Tibial nerve (tissue), 4 donors: Measurements from ENCODE around the gene IL11RA.

Source experiments
- CTCF ChIP-seq, 5 experiments: fragments of 200-600 bp in 3 of 5; fragments of 450-650 bp in 2 of 5; sonication (generic) in 3 of 5; IDR thresholded peaks; one replicate each; pipeline ENCODE4 v1.5.1; 2016 to 2019; ENCODE audit warnings: antibody characterized with exemption in 5 of 5, mild to moderate bottlenecking in 3 of 5, moderate library complexity in 2 of 5
- EP300 ChIP-seq, 2 donors: sonication (generic); formaldehyde crosslinking; IDR thresholded peaks; one replicate each; pipeline ENCODE4 v1.6.1; 2017; ENCODE audit warnings: antibody characterized with exemption in 2 of 2, mild to moderate bottlenecking in 1 of 2
- POLR2A ChIP-seq, 2 donors: fragments of 450-650 bp; IDR thresholded peaks; one replicate each; pipeline ENCODE4 v1.6.1; 2017; ENCODE audit warnings: antibody characterized with exemption in 2 of 2, mild to moderate bottlenecking in 2 of 2, moderate library complexity in 2 of 2

- TF ChIP-seq POLR2A (IDR thresholded peaks at IDR 0.05) (no peak), CTCF (IDR thresholded peaks at IDR 0.05) (no peak), EP300 (IDR thresholded peaks at IDR 0.05) (no peak)
Observed at GRCh38 chr9:34629491-34629808, 22.5 kb upstream of the IL11RA start.
